NCI-H510A (cell line): ENCODE results near the gene DGKQ.
"Not testable (repeated sequence)": the region's sequence is repeated elsewhere in the genome, so short reads cannot be mapped to it uniquely, and the experiment has no call there.

Source experiments
- DNase-seq: peaks from one replicate; lab custom pipeline; 2025; lab: John Stamatoyannopoulos, UW

The DGKQ gene

DNA sequence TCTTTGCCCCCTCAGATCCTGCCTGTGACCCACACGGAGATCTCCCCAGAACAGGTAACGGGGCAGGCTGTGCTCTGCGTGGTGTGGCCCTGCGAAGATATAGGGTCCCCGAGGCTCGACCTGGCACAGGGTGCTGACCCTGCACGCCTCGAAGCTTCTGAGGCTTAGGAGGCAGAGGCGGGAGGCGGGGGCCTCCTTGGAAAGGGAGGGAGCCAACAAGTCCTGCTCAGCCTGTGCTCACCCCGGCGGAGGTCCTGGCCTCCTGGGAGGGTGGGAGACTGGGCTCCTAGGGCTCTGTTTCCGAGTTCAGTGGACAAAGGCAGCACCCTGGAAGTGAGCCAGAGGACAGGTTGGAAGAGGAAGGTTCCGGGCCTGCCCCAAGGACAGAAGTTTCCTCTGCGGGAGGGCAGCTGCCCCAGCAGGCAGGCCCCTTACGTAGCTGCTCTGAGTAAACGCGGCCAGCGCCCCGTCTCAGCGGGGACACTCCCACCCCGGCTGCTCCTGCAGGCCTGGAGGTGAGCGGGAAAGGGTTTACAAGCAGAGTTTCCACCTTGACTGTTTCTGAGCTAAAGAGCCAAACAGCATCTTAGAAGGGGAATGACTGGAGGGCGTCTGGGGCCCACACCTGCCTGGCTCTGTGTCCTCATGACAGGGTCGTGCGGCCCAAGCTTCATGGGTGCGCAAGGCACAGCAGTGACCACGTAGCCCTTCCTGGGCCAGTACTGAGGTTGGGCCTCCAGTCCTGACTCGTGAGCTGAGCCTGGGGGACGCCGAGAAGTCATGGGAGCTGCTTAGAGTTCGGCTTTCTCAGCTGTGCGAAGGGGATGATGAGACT, 25.1 kb downstream of the DGKQ start:
- no peak for DNase-seq

DNA sequence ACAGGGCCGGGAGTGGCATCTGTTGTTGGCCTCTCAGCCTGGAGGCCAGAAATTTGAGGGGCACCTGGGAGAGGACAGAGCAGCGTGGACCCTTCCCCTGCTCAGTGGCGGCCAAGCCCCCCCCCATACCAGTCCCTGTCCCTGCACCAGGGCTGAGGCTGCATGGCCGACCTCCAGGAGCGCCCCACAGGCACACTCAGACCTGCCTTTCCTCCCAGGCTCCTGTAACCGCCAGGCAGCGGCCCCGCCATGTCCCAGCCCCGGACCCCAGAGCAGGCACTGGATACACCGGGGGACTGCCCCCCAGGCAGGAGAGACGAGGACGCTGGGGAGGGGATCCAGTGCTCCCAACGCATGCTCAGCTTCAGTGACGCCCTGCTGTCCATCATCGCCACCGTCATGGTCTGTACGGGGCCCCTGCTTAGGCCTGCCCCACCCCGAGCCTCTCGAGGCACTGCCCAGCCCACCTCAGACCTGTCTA, 25.8 kb downstream of the DGKQ start:
- DNase-seq: no peak

GRCh38 chr4:946517-947471, 26.6 kb downstream of the DGKQ start:
- DNase-seq: no peak

DNA sequence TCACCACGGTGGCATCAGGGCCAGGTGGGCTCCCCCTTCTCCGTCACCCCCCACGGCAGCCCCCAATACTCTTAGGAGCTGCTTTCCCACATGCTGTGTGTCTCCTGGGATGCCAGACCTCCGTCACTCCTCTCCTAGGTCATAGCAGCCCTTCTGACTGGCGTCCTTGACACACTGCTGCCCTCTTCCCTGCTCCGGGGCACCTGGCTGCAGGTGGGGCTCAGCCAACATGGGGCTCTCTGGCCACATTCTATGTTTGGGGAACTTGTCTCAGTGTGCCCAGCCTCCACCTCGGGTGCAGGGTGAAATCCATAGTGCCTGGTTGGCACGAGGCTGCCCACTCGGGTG, 27.3 kb downstream of the DGKQ start:
- no peak for DNase-seq

DNA sequence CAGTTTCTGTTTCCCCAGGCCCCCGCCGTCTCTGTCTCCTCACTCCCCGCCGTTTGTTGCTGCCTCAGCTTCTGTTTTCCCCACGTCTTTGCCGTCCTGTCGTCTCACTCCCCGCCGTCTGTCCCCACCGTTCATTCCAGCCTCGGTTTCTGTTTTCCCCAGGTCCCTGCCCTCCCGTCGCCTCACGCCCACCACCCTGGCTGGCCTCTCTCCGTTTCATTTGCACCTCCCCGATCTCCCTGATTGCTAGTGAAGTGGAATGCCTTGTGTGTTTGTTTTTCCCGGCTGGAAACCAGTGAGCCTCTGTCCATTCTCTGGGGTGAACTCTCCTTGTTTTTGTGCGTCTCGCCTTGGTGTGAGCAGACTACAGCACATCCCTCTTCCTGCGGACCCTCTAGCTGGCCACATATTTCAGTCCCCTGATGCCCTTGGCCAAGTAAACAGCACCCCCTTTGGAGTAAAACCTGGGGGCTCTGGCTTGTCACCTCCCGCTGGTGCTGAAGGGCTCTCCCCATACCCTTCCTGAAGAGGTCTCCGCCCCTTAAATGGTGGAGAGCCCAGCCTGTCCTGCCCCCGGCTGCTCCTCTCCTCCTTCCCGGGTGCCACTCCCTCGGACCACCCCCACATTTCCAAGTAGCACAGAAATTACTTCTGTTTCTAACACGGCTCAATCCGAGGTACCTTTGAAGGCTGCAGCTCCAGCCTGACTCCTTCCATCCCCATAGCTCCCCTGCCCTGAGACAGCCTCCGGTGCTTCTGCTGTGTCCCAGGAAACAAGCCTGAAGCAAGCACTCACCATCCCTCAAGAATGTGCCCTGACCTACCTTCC, 27.9 kb downstream of the DGKQ start:
- no peak for DNase-seq

DNA sequence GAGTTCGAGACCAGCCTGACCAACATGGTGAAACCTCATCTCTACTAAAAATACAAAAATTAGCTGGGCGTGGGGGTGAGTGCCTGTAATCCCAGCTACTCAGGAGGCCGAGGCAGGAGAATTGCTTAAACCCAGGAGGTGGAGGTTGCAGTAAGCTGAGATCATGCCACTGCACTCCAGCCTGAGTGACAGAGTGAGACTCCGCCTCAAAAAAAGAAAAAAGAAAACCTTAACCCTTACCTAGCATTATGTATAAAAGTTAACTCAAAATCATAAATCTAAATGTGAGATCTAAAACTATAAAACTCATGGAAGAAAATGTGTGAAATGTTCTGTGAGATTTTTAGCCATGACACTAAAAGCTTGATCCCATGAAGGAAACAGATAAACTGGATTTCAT, 33.9 kb downstream of the DGKQ start:
- not testable (repeated sequence) for DNase-seq

- DNase-seq: no peak
Observed at GRCh38 chr4:932713-933070, 40.7 kb downstream of the DGKQ start.

GRCh38 chr4:931960-932712, 41.2 kb downstream of the DGKQ start, which contains the start of the genes GAK and TMEM175:
GAK (minus strand) TSS chr4:932316; CDS start chr4:932187, 129 bp downstream.
TMEM175 (plus strand) TSS chr4:932460; CDS start chr4:947740, 15,280 bp downstream.
- DNase-seq: peak; percentile 83

- no peak for DNase-seq
Observed at GRCh38 chr4:931194-931959, 42.0 kb downstream of the DGKQ start.

- DNase-seq: no peak
Observed at GRCh38 chr4:930827-931193, 42.6 kb downstream of the DGKQ start.

- no peak for DNase-seq
Observed at GRCh38 chr4:930028-930551, 43.3 kb downstream of the DGKQ start.

GRCh38 chr4:929096-929765, 44.1 kb downstream of the DGKQ start:
- DNase-seq: no peak

DNA sequence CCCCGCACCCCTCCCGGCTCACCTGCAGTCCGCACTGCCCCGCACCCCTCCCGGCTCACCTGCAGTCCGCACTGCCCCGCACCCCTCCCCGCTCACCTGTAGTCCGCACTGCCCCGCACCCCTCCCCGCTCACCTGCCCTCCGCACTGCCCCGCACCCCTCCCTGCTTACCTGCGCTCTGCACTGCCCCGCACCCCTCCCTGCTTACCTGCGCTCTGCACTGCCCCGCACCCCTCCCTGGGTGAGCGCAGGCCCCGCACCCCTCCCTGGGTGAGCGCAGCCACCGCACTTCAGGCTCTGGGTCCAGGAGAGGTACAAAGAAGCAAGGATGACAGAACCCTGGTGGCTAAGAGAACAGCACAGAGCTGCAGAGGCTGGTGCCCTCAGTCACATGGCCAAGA, 45.8 kb downstream of the DGKQ start:
- not testable (repeated sequence) for DNase-seq

DNA sequence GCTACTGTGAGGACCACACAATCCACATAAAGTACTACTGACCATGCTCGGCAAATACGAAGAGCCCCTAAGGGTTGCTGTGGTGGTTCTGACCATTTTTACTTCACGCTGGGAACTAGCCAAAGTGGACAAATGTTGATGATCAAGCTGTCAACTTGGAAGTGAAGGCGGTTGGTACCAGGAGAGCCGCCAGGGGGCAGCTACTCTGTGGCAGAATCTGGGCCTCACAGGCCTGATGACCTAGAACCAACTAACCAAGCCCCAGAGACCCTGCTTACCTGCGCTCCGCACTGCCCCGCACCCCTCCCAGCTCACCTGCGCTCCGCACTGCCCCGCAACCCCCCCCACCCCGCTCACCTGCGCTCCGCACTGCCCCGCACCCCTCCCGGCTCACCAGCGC, 46.8 kb downstream of the DGKQ start:
- DNase-seq: no peak

DNA sequence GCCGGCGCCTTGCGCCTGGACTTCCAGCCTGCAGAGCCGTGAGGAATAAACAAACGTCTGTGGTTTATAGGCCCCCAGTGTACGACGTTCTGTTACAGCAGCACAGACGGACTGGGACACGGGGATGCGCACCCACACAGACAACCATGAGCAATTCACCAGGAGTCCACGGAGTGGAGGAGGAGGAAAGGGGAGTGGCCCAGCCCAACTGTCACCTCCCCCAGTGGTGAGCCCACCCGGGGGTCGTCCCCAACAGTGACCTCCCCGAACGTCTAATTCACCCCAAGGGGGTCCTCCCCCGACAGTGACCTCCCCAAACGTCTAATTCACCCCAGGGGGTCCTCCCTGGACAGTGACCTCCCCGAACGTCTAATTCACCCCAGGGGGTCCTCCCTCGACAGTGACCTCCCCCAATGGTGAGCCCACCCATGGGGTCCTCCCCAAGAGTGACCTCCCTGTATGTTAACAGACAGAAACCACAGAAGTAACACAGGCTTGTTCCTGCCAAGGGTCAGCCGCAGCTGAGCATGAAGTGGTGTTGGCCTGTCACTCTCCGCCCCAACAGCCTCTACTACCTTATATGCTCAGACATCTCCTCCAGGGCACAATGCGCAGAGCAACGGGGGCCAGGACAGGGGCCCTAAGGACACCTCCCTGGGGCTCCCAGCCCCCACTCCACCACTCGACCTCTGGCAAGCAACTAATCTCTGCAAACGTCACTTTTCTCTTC, 47.4 kb downstream of the DGKQ start:
- no peak for DNase-seq

GRCh38 chr4:925171-925570, 48.2 kb downstream of the DGKQ start:
- no peak for DNase-seq

GRCh38 chr4:924107-925096, 49.0 kb downstream of the DGKQ start:
- DNase-seq: no peak
